ENCODE data around the gene DMC1.

- TF ChIP-seq GATA2 (IDR thresholded peaks at IDR 0.05; ENCODE audit: low read depth, low read length) (no peak), GATA3 (IDR thresholded peaks at IDR 0.05; ENCODE audit: low read depth, low read length) (no peak)
These were observed 38.6 kb downstream of the DMC1 start for GRCh38 chr22:38531251-38531938.
